ENCODE measurements around the gene NRTN.

DNA sequence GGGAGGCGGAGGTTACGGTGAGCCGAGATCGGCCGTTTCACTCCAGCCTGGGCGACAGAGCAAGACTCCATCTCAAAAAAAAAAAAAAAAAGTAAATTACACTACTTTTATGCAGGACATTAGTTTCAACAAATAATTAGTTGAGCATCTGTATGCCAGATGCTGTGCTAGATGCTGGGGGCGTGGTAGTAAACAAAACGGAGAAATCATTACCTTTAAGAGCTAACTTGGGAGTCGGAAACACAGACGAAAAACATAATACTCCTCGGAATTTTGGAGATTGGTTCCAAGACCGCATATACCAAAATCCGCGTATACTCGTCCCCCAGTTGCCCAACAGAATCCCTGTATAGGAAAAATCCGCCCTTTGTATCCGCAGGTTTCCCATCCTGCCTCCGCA is 12.6 kb upstream of the NRTN start:
- TF ChIP-seq, protein P1, sequence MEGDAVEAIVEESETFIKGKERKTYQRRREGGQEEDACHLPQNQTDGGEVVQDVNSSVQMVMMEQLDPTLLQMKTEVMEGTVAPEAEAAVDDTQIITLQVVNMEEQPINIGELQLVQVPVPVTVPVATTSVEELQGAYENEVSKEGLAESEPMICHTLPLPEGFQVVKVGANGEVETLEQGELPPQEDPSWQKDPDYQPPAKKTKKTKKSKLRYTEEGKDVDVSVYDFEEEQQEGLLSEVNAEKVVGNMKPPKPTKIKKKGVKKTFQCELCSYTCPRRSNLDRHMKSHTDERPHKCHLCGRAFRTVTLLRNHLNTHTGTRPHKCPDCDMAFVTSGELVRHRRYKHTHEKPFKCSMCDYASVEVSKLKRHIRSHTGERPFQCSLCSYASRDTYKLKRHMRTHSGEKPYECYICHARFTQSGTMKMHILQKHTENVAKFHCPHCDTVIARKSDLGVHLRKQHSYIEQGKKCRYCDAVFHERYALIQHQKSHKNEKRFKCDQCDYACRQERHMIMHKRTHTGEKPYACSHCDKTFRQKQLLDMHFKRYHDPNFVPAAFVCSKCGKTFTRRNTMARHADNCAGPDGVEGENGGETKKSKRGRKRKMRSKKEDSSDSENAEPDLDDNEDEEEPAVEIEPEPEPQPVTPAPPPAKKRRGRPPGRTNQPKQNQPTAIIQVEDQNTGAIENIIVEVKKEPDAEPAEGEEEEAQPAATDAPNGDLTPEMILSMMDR (IDR thresholded peaks at IDR 0.05) = no peak
- TF ChIP-seq POLR2A (IDR thresholded peaks at IDR 0.05) = no peak

Data from adrenal gland (tissue), 5 donors.